ENCODE measurements around the gene GPSM1.

Gene GPSM1

GRCh38 chr9:136290508-136291000 lies 36.8 kb upstream of the GPSM1 start:
- no peak for DNase-seq (ENCODE audit: low read depth in 2 of 2)

DNA sequence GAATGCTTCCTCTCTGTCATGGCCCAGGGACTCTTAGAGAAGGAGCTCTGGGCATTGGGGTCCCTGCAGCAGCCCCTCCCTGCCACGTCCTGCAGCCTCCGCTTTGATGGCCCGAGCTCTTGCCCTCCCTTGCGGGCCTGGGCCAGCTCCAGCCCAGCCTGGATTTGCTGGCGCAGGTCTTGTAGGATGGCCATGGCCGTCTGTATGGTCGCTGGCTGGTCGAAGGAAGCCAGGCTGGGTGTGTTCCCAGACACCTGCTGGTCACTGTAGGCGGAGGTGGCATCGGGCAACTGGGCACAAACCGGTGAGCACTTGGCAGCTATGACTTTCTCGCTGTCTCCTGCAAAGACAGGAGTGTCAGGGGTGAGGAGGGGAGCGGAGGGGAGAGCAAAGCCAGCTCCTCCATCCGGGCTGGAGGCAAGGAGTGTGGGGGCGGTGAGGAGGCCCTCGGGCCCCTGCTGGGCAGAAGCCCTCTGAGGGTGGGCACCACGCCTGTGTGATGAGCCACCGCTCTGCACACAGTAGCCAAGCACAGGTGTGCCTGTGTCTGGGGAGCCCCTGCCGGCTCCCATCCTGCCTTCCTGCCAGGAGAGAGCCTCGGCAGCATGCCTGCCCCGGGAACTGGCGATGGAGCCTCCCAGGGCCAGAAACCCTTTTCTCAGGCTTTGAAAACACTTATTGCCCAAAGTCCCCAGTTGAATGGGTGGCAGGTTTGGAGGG lies 35.9 kb upstream of the GPSM1 start:
- no peak for DNase-seq (ENCODE audit: low read depth in 2 of 2)

DNA sequence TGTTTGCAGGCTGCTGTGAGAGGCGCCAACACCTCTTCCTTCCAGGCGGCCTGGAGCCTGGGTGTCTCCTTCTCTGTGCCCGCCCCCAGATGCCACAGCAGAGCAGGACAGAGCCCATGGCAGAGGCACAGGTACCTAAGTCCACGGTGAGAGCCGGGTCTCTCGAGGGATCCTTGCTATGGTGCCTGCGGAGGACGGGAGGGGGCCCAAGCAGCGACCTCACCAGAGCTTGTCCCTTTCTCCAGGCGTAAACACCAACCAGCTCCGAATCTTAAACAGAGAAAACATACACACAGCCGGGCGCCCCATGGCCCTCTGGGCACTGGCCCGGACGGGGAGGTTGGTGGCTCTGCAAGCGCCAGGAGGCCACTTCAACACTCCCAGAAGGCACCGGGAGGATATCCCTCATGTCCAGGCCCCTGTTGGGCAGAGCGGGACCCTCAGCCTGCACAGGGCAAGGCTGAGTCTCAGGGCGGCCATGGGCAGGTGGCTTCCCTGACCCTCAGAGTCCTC lies 35.3 kb upstream of the GPSM1 start:
- DNase-seq (ENCODE audit: low read depth in 2 of 2), result no peak

DNA sequence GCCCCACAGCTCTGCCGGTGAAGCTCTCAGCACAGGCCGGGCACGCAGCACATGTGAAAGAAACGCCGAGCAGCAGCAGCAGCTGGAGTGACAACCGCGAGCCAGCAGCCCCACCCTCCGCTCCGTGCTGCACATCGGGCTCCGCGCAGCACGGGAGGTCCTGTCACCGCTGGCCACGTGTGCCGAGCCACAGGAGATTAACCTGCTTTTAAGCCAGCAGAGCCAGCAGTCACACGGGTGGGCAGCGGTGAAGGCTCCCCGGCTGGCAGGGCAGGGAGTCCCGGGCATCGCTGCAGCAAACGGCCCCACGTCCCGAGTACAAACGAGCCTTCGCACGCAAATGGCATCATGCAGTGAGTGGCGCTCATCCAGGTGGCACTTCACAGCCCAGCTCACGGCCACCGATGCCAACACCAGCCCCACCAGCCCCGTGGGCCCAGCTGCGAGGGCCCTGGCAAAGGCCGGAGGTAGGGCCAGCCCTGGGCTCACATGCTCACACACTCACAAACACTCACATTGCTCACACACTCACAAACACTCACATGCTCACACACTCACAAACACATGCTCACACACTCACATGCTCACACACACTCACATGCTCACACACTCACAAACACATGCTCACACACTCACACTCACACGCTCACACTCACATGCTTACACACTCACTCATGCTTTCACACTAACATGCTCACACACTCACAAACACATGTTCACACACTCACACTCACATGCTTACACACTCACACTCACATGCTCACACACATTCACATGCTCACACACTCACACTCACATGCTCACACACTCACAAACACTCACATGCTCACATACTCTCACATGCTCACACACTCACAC lies 34.5 kb upstream of the GPSM1 start:
- no peak for DNase-seq (ENCODE audit: low read depth in 2 of 2)

- no peak for DNase-seq (ENCODE audit: low read depth in 2 of 2)
Observed at GRCh38 chr9:136293476-136294077, 33.8 kb upstream of the GPSM1 start.

DNA sequence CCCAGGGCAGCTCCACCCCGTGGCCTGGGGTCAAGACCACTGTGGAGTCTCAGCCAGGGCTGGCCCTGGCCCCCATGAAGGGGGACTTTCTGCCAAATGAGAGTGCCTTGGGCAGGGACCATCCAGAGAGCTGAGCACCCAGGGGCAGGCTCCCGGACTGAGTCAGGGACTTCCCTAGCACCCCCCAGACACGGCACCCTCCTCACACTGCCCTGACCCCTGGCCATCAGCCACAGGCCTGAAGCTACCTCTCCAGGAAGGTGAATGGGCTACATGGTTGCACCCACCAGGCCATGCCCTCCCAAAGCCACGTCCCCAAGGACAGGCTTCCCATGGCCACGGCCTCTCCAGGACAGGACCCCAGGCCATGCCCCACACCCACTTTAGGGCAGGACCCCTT lies 32.9 kb upstream of the GPSM1 start:
- DNase-seq (ENCODE audit: low read depth in 2 of 2), result no peak

DNA sequence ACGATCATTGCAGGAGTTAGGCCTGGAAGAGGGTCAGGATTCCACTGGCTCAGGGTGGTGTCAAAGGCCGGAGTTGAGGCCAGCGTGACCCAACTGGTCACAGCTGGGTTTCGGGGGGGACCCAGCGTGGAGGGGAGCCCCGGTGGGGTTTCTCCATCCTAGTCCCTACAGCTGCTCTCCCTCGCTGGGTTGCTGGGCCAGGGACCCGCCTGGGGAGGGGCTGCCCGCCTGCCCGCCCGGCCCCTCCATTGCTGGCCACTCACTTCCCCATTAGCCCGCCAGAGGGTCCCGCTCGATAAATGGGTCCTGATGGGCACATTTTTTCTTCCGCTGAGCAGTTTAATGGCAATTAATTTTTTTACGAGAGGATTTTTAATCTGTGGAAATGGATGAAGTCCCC lies 32.3 kb upstream of the GPSM1 start:
- no peak for DNase-seq (ENCODE audit: low read depth in 2 of 2)

DNA sequence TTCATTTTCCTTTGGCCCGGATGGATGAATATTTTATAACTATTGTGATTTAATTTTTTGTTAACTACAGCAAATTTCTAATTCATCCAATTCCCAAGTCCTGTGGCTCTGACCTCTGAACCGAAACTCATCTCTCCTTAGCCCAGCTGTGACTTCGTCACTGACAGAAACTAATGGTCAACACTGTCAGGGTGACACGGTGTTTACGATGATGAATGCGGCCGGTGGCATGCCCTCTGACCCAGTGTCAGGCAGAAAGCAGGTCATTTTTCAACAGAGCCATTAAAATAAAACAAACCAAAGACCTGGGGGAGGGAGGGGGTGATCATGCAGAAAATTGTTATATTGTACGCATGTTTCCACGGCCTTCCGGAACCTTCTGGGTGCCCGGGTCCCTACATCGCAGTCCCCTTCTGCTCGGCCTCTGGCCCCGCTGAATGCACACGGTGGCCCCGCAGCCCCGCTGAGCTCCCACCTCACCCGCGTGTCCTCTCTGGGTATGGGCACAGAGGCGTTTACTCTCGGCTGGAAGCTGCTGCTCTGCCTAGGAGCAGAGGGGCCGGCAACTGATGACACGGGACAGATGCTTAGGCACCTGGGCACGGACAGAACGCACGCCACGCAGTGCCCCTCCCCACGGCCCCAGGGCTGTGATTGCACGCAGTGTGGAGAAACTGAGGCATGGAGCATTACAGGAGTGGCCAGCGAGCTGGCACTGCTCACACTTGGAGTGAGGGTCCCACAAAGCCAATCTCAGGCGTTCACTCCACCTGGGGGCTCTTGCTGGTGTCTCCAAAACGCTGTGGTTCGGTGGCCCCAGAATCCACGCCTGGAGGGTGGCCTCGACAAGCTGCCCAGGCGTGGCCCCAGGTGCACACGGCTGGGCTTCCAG lies 31.6 kb upstream of the GPSM1 start:
- no peak for DNase-seq (ENCODE audit: low read depth in 2 of 2)

GRCh38 chr9:136296434-136297015 lies 30.8 kb upstream of the GPSM1 start:
- no peak for DNase-seq (ENCODE audit: low read depth in 2 of 2)

DNA sequence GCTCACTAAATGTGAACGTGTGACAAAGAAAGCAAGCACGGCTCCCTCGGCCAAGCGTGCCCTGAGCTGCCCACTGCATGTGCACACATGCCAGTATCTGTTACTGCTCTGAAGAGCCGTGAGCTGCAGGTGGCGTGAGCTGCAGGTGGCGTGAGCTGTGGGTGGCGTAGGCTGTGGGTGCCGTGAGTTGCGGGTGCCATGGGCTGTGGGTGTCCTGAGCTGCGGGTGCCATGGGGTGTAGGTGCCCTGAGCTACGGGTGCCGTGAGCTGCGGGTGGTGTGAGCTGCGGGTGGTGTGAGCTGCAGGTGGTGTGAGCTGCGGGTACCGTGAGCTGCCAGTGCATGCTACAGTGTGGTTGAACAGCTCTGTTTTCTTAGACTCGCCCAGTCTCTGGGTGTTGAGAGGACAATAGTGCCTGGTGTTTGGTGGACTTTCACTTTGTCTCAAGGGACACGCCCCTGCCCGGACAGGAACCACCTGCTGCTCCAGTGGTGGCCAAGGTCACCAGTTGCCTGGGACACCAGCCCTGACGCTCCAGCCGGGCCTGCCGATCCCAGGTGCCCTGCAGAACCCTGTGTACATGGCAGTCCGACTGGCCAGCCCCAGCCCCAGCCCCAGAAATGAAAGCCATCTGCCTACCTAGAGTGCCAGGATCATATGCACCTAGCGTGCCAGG lies 30.2 kb upstream of the GPSM1 start:
- DNase-seq (ENCODE audit: low read depth in 2 of 2), result no peak

DNA sequence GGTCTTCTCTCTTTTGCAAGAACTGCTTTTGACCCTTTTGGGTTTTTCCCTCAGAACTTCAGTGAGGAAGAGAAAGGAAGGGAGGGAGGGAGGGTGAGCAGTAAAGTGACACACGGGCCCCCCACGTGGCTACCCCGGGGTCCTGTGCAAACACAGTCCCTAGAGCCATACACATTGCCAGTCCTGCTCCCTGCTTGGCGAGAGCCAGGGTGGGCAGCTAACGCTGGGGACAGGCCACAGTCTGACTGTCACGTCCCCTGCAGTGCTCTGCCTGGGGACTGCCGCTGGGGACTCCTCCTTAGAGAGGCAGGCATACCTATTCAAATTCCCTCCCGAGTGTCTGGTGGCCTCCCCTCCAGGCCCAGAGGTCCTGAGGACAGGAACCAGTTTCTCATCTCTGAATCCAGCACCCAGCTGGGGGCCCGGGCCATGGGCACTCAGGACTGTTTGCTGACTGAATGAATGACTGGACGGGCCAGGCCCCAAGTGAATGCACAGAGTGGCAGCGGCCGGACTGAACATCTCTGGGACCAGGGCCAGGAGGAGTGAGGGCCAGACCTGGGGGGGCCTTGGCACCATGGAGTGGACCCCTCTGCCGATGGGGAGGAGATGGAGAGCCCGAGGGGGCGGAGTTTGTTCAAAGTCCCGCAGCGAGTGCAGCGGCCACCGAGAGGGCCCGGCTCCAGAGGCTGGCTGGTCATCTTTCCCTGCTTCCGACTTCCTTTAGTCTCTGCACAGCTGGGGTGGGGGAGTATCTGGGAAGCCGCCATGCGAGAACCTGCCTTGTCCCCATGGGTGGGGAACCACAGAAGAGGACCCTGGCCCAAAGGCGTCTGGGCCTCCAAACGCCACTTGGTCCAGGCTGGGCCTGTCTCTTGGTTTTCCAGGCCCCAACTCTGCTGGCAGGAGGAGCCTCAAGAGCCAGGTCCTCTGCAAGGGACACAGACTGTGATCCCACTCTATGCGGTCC lies 29.3 kb upstream of the GPSM1 start:
- DNase-seq (ENCODE audit: low read depth in 2 of 2), result no peak

DNA sequence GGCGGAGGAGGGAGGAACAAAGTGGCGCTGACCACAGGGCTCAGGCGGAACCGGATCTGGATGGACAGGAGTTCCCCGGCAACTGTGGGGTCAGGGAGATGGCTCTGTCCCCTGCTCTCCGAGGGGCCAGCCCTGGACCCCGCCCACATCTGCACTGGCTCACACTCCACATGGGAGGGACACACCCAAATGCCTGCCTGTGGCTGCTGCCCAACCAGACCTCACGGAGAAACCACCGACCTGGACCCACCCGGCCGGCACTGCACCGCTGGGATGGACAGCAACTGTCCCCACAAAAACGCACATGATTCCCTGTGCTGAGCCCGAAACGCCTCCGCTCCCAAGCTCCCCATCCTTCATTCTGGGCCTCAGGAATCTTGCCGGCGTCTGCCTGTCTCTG lies 28.2 kb upstream of the GPSM1 start:
- no peak for DNase-seq (ENCODE audit: low read depth in 2 of 2)

DNA sequence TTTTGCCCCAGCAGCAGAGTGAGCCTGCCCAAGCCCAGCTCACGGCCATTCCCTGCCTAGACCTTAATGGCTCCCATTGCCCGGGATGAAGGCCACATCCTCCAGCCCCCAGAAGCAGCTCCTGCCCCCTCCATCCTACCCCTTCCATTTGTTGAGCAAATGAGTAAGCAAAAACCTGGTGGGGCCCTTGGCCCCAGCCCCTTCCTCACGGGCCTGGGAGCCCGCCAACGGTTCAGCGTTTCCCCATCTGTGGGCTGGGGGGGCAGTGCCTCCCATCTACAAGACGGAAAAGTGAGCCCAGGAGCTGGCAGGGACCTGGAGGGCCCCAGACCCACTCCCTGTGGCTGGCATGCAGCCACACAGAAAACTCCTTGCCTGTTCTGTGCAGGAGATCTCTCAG lies 27.8 kb upstream of the GPSM1 start:
- DNase-seq (ENCODE audit: low read depth in 2 of 2), result no peak

DNA sequence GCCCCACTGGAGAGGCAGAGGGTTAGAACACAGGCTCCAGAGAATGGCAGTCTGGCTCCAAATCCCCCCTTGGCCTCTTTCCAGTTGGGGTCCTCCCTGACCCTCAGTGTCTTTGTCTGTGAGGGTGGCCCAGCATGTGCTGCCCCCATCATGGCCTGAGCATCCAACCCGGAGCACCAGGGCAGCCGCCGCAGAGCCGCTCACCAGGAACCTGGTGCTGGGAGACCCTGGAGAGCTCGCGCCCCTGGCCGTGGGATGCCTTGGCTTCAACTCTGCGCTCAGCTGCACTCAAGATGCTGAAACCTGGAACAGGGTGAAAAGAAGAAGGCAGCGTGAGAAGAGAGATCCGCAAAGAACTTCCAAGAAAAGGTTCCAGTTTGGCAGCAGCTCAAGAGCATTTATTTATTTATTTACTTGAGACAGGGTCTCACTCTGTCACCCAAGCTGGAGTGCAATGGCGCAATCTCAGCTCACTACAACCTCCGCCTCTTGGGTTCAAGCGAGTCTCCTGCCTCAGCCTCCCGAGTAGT lies 27.3 kb upstream of the GPSM1 start:
- no peak for DNase-seq (ENCODE audit: low read depth in 2 of 2)

DNA sequence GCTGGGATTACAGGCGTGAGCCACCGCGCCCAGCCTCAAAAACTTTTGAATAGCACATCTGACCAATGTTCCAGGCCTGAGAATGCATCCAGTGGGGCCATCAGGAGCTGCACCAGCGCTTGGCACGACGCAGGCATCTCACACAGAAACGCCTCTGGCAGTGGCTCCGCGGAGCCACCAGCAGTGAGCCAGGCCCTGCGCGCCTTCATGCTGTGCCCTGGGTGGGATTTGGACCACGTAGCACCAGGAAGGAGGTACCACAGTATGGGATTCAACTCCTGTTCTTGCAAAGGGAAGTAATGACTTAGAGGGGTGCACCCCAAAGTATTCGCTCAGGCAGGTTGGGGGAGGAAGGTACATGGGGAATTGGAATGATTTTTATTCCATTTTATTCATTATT lies 26.5 kb upstream of the GPSM1 start:
- DNase-seq (ENCODE audit: low read depth in 2 of 2), result no peak

DNA sequence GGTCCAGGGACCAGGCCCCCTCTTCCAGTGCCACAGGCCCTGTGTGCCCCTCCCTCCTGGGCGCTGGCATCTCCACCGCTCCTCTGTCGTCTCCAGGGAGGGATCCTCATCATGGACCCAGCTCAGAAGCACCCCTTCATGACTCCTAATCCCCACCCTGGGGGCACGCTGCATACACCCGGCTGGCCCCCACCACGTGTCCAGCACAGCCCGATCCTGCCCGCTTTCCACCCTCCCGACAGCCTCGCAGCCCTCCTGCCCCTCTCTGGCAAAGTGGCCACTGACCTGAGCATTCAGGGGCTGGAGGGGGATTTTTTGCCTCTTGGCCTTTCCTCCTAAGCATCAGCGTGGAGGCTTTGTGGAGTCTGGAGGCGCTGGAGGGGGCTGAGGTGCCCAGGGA lies 24.8 kb upstream of the GPSM1 start:
- DNase-seq (ENCODE audit: low read depth in 2 of 2), result no peak

DNA sequence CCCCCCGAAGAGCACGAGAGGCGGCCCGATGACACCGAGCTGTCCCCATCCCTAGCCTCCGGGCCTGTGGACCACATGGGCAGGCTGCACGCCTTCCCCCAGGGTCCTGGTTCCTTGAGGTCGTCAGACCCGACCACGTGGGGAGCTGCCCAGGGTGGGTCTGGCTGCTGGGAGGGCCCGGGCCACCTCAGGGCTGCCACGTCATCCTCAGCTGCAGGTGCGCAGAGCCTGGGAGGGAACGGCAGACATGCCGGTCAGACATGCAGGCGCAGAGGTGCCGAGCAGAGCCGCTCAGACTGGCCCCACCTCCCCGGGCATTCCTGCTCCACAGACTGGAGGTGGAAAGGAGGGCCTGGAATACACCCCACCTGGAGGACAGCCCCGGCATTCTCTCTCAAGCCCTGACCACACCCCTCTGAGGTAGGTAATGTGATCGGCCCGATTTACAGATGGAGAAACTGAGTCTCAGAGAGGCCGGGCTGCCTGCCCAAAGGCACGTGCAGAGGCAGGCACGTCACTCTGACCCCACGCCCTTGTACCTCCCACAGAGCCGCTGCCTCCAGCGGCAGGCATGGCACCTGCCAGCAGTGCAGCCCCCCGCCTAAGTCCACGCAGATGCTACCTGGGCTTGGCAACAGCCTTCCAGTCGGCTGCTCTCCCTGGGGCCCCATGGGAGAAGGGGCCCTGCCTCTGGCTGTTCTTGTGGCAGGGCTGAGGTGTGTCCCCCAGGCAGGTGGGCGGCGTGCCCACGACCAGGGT lies 24.1 kb upstream of the GPSM1 start:
- DNase-seq (ENCODE audit: low read depth in 2 of 2), result no peak

- DNase-seq (ENCODE audit: low read depth in 2 of 2), result no peak
Observed at GRCh38 chr9:136303825-136304416, 23.4 kb upstream of the GPSM1 start, which contains the start of gene CCDC187. Gene CCDC187, minus strand, starts transcription at chr9:136304094. Its CDS starts 264 bp downstream, at chr9:136303830.
